ENCODE measurements around the gene TK1.

DNA sequence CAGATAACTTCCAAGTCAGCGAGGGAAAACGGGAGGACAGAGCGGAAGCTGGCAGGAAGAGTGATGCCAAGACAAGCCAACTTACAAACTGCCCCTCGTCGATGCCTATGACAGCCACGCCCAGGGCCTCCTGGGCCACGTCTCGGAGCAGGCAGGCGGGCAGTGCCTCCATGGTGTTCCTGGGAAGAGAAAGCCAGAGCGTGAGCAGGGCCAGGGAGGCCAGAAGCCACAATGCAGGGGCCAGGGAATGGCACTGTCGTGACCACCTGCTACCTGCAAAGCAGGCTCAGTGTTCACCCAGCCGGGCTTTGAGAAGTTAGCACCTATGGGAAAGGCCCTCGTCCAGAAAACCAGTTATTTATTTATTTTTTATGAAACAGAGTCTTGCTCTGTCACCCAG, 4.3 kb downstream of the TK1 start:
- TF ChIP-seq, protein P1, sequence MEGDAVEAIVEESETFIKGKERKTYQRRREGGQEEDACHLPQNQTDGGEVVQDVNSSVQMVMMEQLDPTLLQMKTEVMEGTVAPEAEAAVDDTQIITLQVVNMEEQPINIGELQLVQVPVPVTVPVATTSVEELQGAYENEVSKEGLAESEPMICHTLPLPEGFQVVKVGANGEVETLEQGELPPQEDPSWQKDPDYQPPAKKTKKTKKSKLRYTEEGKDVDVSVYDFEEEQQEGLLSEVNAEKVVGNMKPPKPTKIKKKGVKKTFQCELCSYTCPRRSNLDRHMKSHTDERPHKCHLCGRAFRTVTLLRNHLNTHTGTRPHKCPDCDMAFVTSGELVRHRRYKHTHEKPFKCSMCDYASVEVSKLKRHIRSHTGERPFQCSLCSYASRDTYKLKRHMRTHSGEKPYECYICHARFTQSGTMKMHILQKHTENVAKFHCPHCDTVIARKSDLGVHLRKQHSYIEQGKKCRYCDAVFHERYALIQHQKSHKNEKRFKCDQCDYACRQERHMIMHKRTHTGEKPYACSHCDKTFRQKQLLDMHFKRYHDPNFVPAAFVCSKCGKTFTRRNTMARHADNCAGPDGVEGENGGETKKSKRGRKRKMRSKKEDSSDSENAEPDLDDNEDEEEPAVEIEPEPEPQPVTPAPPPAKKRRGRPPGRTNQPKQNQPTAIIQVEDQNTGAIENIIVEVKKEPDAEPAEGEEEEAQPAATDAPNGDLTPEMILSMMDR (IDR thresholded peaks at IDR 0.05) = no peak
- TF ChIP-seq EP300 (IDR thresholded peaks at IDR 0.05) (no peak), POLR2A (IDR thresholded peaks at IDR 0.05) (no peak), POLR2AphosphoS5 (IDR thresholded peaks at IDR 0.05) (no peak)
